Breast epithelium (tissue), 3 donors: ENCODE results near the gene PRKG1.

Experiments
- CTCF ChIP-seq, 3 donors: fragments of 450-650 bp; IDR thresholded peaks; one replicate each; pipeline ENCODE4 v1.5.1; 2016 to 2017; ENCODE audit warnings: antibody characterized with exemption in 3 of 3, mild to moderate bottlenecking in 3 of 3, moderate library complexity in 3 of 3
- POLR2A ChIP-seq: fragments of 450-650 bp; IDR thresholded peaks from one replicate; pipeline ENCODE4 v1.6.1; 2016; ENCODE audit warnings: antibody characterized with exemption, mild to moderate bottlenecking, moderate library complexity
- POLR2AphosphoS5 ChIP-seq, 3 donors: sonication (generic); formaldehyde crosslinking; IDR thresholded peaks; one replicate each; pipeline ENCODE4 v1.6.1; 2017; ENCODE audit warnings: antibody characterized with exemption in 3 of 3

GRCh38 chr10:51501396-51501795 lies 427.1 kb downstream of the PRKG1 start:
- TF ChIP-seq CTCF (IDR thresholded peaks at IDR 0.05) (no peak), POLR2AphosphoS5 (IDR thresholded peaks at IDR 0.05) (no peak), POLR2A (no peak)
